PC-3 (cell line): ENCODE measurements around the gene ROR1.

Source experiments
- CTCF ChIP-seq: fragments of 300-600 bp; sonication (generic); conservative IDR thresholded peaks from 2 replicates; pipeline ENCODE4 v1.5.1; 2017; ENCODE audit warnings: antibody characterized with exemption, low read depth, mild to moderate bottlenecking, low read length
- EZH2 ChIP-seq: fragments of 300-600 bp; sonication (generic); IDR thresholded peaks from one replicate; pipeline ENCODE4 v1.6.1; 2017; ENCODE audit warnings: antibody characterized with exemption, mild to moderate bottlenecking, low read length; ENCODE audit not compliant: unreplicated experiment
- EZH2phosphoT487 ChIP-seq: fragments of 300-600 bp; sonication (generic); IDR thresholded peaks from 2 replicates; pipeline ENCODE4 v1.6.1; 2018; ENCODE audit warnings: mild to moderate bottlenecking, antibody characterized with exemption, low read length, borderline replicate concordance

- TF ChIP-seq CTCF (no peak), EZH2 (no peak), EZH2phosphoT487 (no peak)
These were observed 402.8 kb downstream of the ROR1 start for GRCh38 chr1:64176659-64177058.
